ENCODE measurements around the gene TRERF1. TPM values are rescaled to one million over a fixed set of nuclear protein-coding genes. Genes with fewer than 3 reads are reported as not detected.

Gene TRERF1
- polyA plus RNA-seq, 1 of the 3 experiments (the other 2 are of a cell fraction) = 3.6 TPM

- peaks cover 0 to 12% of the 10 kb centered on the region in 2 experiments; a peak in 2 of 4 replicates for H3K4me1 ChIP-seq (ENCODE audit: control insufficient read depth in 1 of 2, insufficient read depth in 2 of 2, low read depth in 1 of 2, low read length in 1 of 2)
- no peaks in the 10 kb centered on the region for H3K27me3 ChIP-seq (ENCODE audit: insufficient read depth)
- no peak overlapping the region for H3K27ac ChIP-seq (ENCODE audit: low read depth in 2 of 2, low read length in 1 of 2)
- DNase-seq = no peak
- H4K20me1 ChIP-seq (ENCODE audit: insufficient read depth) = 0 out of 2 replicates have a peak, but pooled peaks cover 7% of the 10 kb centered on the region
- POLR2A ChIA-PET = no interaction called here
- H2AFZ ChIP-seq (ENCODE audit: low read depth) = no peak overlapping the region
- no peak overlapping the region for H3K4me2 ChIP-seq
- peaks cover 14% of the 10 kb centered on the region for H3F3A ChIP-seq (replicated peaks; ENCODE audit: insufficient read depth)
- no peak overlapping the region for H3K4me3 ChIP-seq (ENCODE audit: low read depth in 2 of 2, low read length in 1 of 2)
- 94% methylated on average over 4 of the region's 4 CpGs for WGBS (ENCODE audit: low lambda C conversion rate)
- no peaks in the 10 kb centered on the region for H3K36me3 ChIP-seq (replicated peaks in 1 of 2; ENCODE audit: control insufficient read depth in 1 of 2, insufficient read depth in 2 of 2, low read length in 1 of 2)
- no peak for TF ChIP-seq GATA2 (CRISPR knock-in tag; IDR thresholded peaks at IDR 0.05)
- TF ChIP-seq, protein P1, sequence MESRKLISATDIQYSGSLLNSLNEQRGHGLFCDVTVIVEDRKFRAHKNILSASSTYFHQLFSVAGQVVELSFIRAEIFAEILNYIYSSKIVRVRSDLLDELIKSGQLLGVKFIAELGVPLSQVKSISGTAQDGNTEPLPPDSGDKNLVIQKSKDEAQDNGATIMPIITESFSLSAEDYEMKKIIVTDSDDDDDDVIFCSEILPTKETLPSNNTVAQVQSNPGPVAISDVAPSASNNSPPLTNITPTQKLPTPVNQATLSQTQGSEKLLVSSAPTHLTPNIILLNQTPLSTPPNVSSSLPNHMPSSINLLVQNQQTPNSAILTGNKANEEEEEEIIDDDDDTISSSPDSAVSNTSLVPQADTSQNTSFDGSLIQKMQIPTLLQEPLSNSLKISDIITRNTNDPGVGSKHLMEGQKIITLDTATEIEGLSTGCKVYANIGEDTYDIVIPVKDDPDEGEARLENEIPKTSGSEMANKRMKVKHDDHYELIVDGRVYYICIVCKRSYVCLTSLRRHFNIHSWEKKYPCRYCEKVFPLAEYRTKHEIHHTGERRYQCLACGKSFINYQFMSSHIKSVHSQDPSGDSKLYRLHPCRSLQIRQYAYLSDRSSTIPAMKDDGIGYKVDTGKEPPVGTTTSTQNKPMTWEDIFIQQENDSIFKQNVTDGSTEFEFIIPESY (IDR thresholded peaks at IDR 0.05; ENCODE audit: borderline replicate concordance, low read depth) = no peak
- no peak for TF ChIP-seq EP300 (IDR thresholded peaks at IDR 0.05; ENCODE audit: borderline replicate concordance in 1 of 2, low read depth in 1 of 2, low read length in 1 of 2)
- TF ChIP-seq YY1 (IDR thresholded peaks at IDR 0.05; ENCODE audit: low read depth) = no peak
- TF ChIP-seq RAD21 (IDR thresholded peaks at IDR 0.05; ENCODE audit: low read length) = no peak
- TF ChIP-seq MXI1 (IDR thresholded peaks at IDR 0.05; ENCODE audit: low read depth, low read length) = no peak
- no peak for TF ChIP-seq RFX5 (IDR thresholded peaks at IDR 0.05; ENCODE audit: low read length)
- no peak for TF ChIP-seq JUND (IDR thresholded peaks at IDR 0.05)
- no peak for TF ChIP-seq SMC3 (IDR thresholded peaks at IDR 0.05; ENCODE audit: low read depth, low read length)
- TF ChIP-seq TAF1 (IDR thresholded peaks at IDR 0.05; ENCODE audit: borderline replicate concordance, low read depth, low read length) = no peak
- TF ChIP-seq USF1 (IDR thresholded peaks at IDR 0.05; ENCODE audit: borderline replicate concordance, low read depth) = no peak
- TF ChIP-seq CTCF (IDR thresholded peaks at IDR 0.05) = no peak
- no peak for TF ChIP-seq RCOR1 (IDR thresholded peaks at IDR 0.05; ENCODE audit: low read length)
- no peak for TF ChIP-seq FOXJ3 (CRISPR knock-in tag; IDR thresholded peaks at IDR 0.05)
- TF ChIP-seq TCF12 (IDR thresholded peaks at IDR 0.05) = no peak
- no peak for TF ChIP-seq RXRA (IDR thresholded peaks at IDR 0.05; ENCODE audit: borderline replicate concordance, low read depth)
- TF ChIP-seq FOXM1 (IDR thresholded peaks at IDR 0.05; ENCODE audit: low read depth) = no peak
- TF ChIP-seq GABPA (IDR thresholded peaks at IDR 0.05; ENCODE audit: low read depth) = no peak
- CTCF ChIA-PET = no interaction called here
- H3K9me3 ChIP-seq = no peaks in the 10 kb centered on the region
- no peak overlapping the region for H3K9ac ChIP-seq
- no peaks in the 10 kb centered on the region for H3K9me2 ChIP-seq
- peaks cover 33% of the 10 kb centered on the region for H3K79me2 ChIP-seq (ENCODE audit: insufficient read depth)
These were observed 33.0 kb downstream of the TRERF1 start for GRCh38 chr6:42418724-42419123.

All from SK-N-SH (cell line).